Stimulated activated CD8-positive, alpha-beta memory T cell treated with anti-CD3 and anti-CD28 coated beads, Interleukin-12 subunit alpha, Interleukin-12 subunit beta, amount 100 ng/mL, for 4 hours (primary cell): ENCODE data around the gene GPC2.
"Not testable (repeated sequence)": the region's sequence is repeated elsewhere in the genome, so short reads cannot be mapped to it uniquely, and the experiment has no call there.

Source experiments
- DNase-seq: peaks from one replicate; pipeline ENCODE4 v3.0.0-alpha.2; 2020; ENCODE audit warnings: low read depth

Gene GPC2

GRCh38 chr7:100177045-100178001 is at the start of gene GPC2, which contains the start of gene STAG3:
TSS of gene GPC2 (minus strand) at chr7:100177381. CDS start at chr7:100177199, 182 bp downstream.
TSS of gene STAG3 (plus strand) at chr7:100177918. CDS start at chr7:100180557, 2,639 bp downstream.
- peak; percentile 94 for DNase-seq

- not testable (repeated sequence) for DNase-seq
Measured at GRCh38 chr7:100224891-100225290, 47.7 kb upstream of the GPC2 start.

- not testable (repeated sequence) for DNase-seq
Measured at GRCh38 chr7:100223376-100223927, 46.3 kb upstream of the GPC2 start.

GRCh38 chr7:100222445-100223132 is 45.4 kb upstream of the GPC2 start:
- no peak for DNase-seq

- DNase-seq: no peak
Measured at GRCh38 chr7:100221767-100222444, 44.7 kb upstream of the GPC2 start.

- DNase-seq: peak; percentile 51
Measured at GRCh38 chr7:100221231-100221718, 44.1 kb upstream of the GPC2 start.

- DNase-seq: no peak
Measured at GRCh38 chr7:100220586-100221230, 43.5 kb upstream of the GPC2 start.

GRCh38 chr7:100219801-100220585 is 42.8 kb upstream of the GPC2 start, which contains the start of gene PVRIG:
TSS of gene PVRIG (plus strand) at chr7:100219949. CDS start at chr7:100219971, 22 bp downstream.
- DNase-seq: not testable (repeated sequence)

- no peak for DNase-seq
Measured at GRCh38 chr7:100219271-100219737, 42.1 kb upstream of the GPC2 start.

GRCh38 chr7:100217934-100218333 is 40.8 kb upstream of the GPC2 start:
- DNase-seq: peak; percentile 54

GRCh38 chr7:100215895-100216294 is 38.7 kb upstream of the GPC2 start:
- DNase-seq: no peak

GRCh38 chr7:100214356-100214755 is 37.2 kb upstream of the GPC2 start:
- not testable (repeated sequence) for DNase-seq

- no peak for DNase-seq
Measured at GRCh38 chr7:100213672-100214071, 36.5 kb upstream of the GPC2 start.

GRCh38 chr7:100212631-100213286 is 35.6 kb upstream of the GPC2 start:
- DNase-seq: no peak

GRCh38 chr7:100211342-100211780 is 34.2 kb upstream of the GPC2 start:
- DNase-seq: no peak

GRCh38 chr7:100210805-100211204 is 33.6 kb upstream of the GPC2 start:
- DNase-seq: no peak

GRCh38 chr7:100209493-100209892 is 32.3 kb upstream of the GPC2 start:
- DNase-seq: no peak

GRCh38 chr7:100208911-100209408 is 31.8 kb upstream of the GPC2 start:
- no peak for DNase-seq

GRCh38 chr7:100204454-100204853 is 27.3 kb upstream of the GPC2 start:
- no peak for DNase-seq
